NCI-H187 treated with DMSO at 0.1 percent for 48 hours (cell line): ENCODE results near the gene TMEM89.

ENCODE experiments used
- DNase-seq: peaks from one replicate; lab custom pipeline; 2025; lab: John Stamatoyannopoulos, UW

Gene TMEM89

GRCh38 chr3:48621461-48621869 lies at the start of gene TMEM89:
TMEM89 (minus strand) TSS chr3:48621769; CDS start chr3:48621756, 13 bp downstream.
- no peak for DNase-seq

GRCh38 chr3:48664929-48665328 lies 43.4 kb upstream of the TMEM89 start:
- DNase-seq: no peak

GRCh38 chr3:48664313-48664644 lies 42.7 kb upstream of the TMEM89 start:
- DNase-seq: no peak

GRCh38 chr3:48663489-48664312 lies 42.1 kb upstream of the TMEM89 start:
- peak; percentile 86 for DNase-seq

GRCh38 chr3:48662753-48663488 lies 41.4 kb upstream of the TMEM89 start, which contains the start of gene CELSR3:
CELSR3 (minus strand) TSS chr3:48662886; CDS start chr3:48662634, 252 bp downstream.
- peak; percentile 42 for DNase-seq

GRCh38 chr3:48662145-48662752 lies 40.7 kb upstream of the TMEM89 start:
- DNase-seq: no peak

GRCh38 chr3:48661501-48662144 lies 40.1 kb upstream of the TMEM89 start:
- no peak for DNase-seq

- no peak for DNase-seq
Observed at GRCh38 chr3:48660800-48661400, 39.3 kb upstream of the TMEM89 start.

- DNase-seq: no peak
Observed at GRCh38 chr3:48656841-48657281, 35.3 kb upstream of the TMEM89 start.

- DNase-seq: no peak
Observed at GRCh38 chr3:48656061-48656840, 34.7 kb upstream of the TMEM89 start.

GRCh38 chr3:48655606-48656005 lies 34.0 kb upstream of the TMEM89 start:
- DNase-seq: no peak

- DNase-seq: no peak
Observed at GRCh38 chr3:48655063-48655462, 33.5 kb upstream of the TMEM89 start.

- no peak for DNase-seq
Observed at GRCh38 chr3:48652923-48653715, 31.6 kb upstream of the TMEM89 start.

GRCh38 chr3:48651771-48652170 lies 30.2 kb upstream of the TMEM89 start:
- no peak for DNase-seq

- no peak for DNase-seq
Observed at GRCh38 chr3:48650723-48651122, 29.2 kb upstream of the TMEM89 start.

- DNase-seq: no peak
Observed at GRCh38 chr3:48648188-48648850, 26.8 kb upstream of the TMEM89 start.

GRCh38 chr3:48647714-48648113 lies 26.1 kb upstream of the TMEM89 start:
- DNase-seq: no peak

- DNase-seq: no peak
Observed at GRCh38 chr3:48644898-48645760, 23.6 kb upstream of the TMEM89 start.

- no peak for DNase-seq
Observed at GRCh38 chr3:48642605-48643004, 21.0 kb upstream of the TMEM89 start.
